Mucosa of descending colon (tissue), 3 donors: ENCODE results near the gene TGIF2LY. TPM values are rescaled to one million over a fixed set of nuclear protein-coding genes. Genes with fewer than 3 reads are reported as not detected.
"Not testable (repeated sequence)": the region's sequence is repeated elsewhere in the genome, so short reads cannot be mapped to it uniquely, and the experiment has no call there.

Experiments
- ATAC-seq: fragments of 200-7000 bp; cut with Tn5 transposase; one replicate; pipeline ENCODE4 v1.9.1; 2020; ENCODE audit warnings: mild to moderate bottlenecking, moderate library complexity
- DNase-seq, 3 donors: peaks; one replicate each; pipeline ENCODE4 v3.0.0-alpha.2; 2020
- H3K36me3 ChIP-seq: fragments of 200-600 bp; one replicate; pipeline ENCODE4 v1.8.0; 2021; ENCODE audit warnings: low read depth, mild to moderate bottlenecking
- H3K4me1 ChIP-seq: fragments of 200-600 bp; one replicate; pipeline ENCODE4 v1.8.0; 2021; ENCODE audit warnings: low read depth, mild to moderate bottlenecking
- H3K4me3 ChIP-seq: fragments of 200-600 bp; one replicate; pipeline ENCODE4 v1.8.0; 2021; ENCODE audit warnings: mild to moderate bottlenecking
- H3K9me3 ChIP-seq: fragments of 200-600 bp; one replicate; pipeline ENCODE4 v1.8.0; 2021; ENCODE audit warnings: mild to moderate bottlenecking
- intact Hi-C, 2 donors: fragments of 100-400 bp; cut with DNase I in 1 of 2; cut with micrococcal nuclease in 1 of 2; formaldehyde crosslinking; loops; one replicate each; pipeline versions ENCODE4 v1.11.0 to v1.11.1; 2022; cut with DNase I, micrococcal nuclease
- long read RNA-seq, 2 donors: library from polyadenylated mRNA; unstranded; transcript quantifications; one replicate each; pipeline ENCODE4 v2.0.0, GENCODE V29; 2019 to 2021
- total RNA-seq, 3 donors: library from RNA; stranded (reverse); fragmentation: NEBNext Ultra II Directional in 2 of 3; extraction: Animal tissue kit (Norgen Biotek cat#: 25700) in 2 of 3; gene quantifications; one replicate each; pipeline versions ENCODE4 v1.2.1 to v1.2.4, GENCODE V29; 2021 to 2023
- donor health status: DM: no; HTN: no; CAD: no; lungs with moderate emphysema.
- donor health status: DM: no; HTN: no; CAD: no.
- donor health status: DM: no; HTN: yes; CAD: no.

Gene TGIF2LY
- total RNA-seq, result not detected
- long read RNA-seq, donor 1, result 0 reads
- long read RNA-seq, donor 2, result 0 reads

DNA sequence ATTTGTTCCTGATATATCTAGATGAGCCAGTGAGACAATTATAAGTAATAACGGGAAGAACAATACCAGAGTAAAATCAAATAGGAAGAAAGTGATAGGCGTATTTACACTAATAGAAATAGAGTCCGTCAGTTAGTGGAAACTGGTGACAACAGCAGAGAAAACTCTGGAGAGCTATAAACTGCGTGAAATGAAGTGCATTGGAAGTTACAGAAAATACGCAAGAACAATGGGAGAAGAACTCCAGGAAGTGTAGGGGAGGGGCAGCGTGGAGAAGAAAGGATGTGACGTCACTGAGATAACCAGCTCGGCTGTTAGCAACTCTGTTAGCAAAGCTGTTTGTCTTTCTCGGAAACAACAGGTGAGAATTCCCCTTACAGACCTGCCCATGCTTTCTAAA, at the start of gene TGIF2LY:
Gene TGIF2LY, plus strand, starts transcription at position 301 of the 400 bp plus-strand sequence. CDS start 178 bp downstream, outside the sequence.
- H3K4me1 ChIP-seq, DNase-seq, ATAC-seq, H3K36me3 ChIP-seq, H3K4me3 ChIP-seq, H3K9me3 ChIP-seq, intact Hi-C loops: not testable (repeated sequence)
